Prostate gland (tissue), 2 donors: ENCODE data around the gene TTC33. TPM values are rescaled to one million over a fixed set of nuclear protein-coding genes. Genes with fewer than 3 reads are reported as not detected.

ENCODE experiments used
- DNase-seq: peaks from one replicate; pipeline ENCODE4 v3.0.0-alpha.2; 2019; ENCODE audit warnings: low spot score
- H3K27ac ChIP-seq, 2 donors: fragments of 200-600 bp; sonication (generic); 2 replicates each; pipeline ENCODE4 v1.5.1; 2017 to 2019
- H3K27me3 ChIP-seq: fragments of 200-600 bp; sonication (generic); replicated peaks from 2 replicates; pipeline ENCODE4 v1.5.1; 2019; ENCODE audit not compliant: insufficient read depth
- H3K36me3 ChIP-seq, 2 donors: fragments of 200-600 bp; sonication (generic); 1 replicate in 1 of 2; 2 replicates in 1 of 2; pipeline versions ENCODE4 v1.5.1 to v1.8.1; 2017 to 2019
- H3K4me1 ChIP-seq: fragments of 200-600 bp; sonication (generic); replicated peaks from 2 replicates; pipeline ENCODE4 v1.5.1; 2019
- H3K4me3 ChIP-seq, 2 donors: fragments of 200-600 bp; sonication (generic); 2 replicates each; pipeline ENCODE4 v1.5.1; 2017 to 2019
- H3K9me3 ChIP-seq: fragments of 200-600 bp; sonication (generic); 2 replicates; pipeline ENCODE4 v1.5.1; 2017
- POLR2A ChIP-seq: fragments of 450-650 bp; IDR thresholded peaks from one replicate; pipeline ENCODE4 v1.6.1; 2016; ENCODE audit warnings: antibody characterized with exemption, mild to moderate bottlenecking
- POLR2AphosphoS5 ChIP-seq: sonication (generic); formaldehyde crosslinking; IDR thresholded peaks from one replicate; pipeline ENCODE4 v1.6.1; 2017; ENCODE audit warnings: antibody characterized with exemption
- WGBS: methylation state at CpG from one replicate; pipeline ENCODE4 v1.1.5; 2018; 5-methylcytosine and 5-hydroxymethylcytosine counted together
- intact Hi-C: fragments of 100-400 bp; cut with DNase I; formaldehyde crosslinking; loops from one replicate; pipeline ENCODE4 v1.14.2; 2022
- total RNA-seq, 2 donors: library from RNA; depleted of rRNA; stranded (reverse); fragments of >200 nt; gene quantifications; one replicate each; pipeline ENCODE4 v1.1.0, GENCODE V29; 2016
- TF ChIP-seq, protein P1 (sequence below), 4 experiments: fragments of 200-600 bp in 2 of 4; fragments of 450-650 bp in 2 of 4; sonication (generic) in 2 of 4; IDR thresholded peaks; 1 replicate in 3 of 4; 2 replicates in 1 of 4; pipeline ENCODE4 v1.5.1; 2016 to 2019; ENCODE audit warnings: antibody characterized with exemption in 4 of 4, mild to moderate bottlenecking in 2 of 4, moderate library complexity in 2 of 4

Gene TTC33, protein sequence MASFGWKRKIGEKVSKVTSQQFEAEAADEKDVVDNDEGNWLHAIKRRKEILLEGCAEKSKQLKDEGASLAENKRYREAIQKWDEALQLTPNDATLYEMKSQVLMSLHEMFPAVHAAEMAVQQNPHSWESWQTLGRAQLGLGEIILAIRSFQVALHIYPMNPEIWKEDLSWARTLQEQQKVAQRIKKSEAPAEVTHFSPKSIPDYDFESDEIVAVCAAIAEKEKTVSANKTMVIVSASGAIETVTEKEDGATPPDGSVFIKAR
- 10 to 100 TPM; 11.9 to 17.6 TPM for total RNA-seq

DNA sequence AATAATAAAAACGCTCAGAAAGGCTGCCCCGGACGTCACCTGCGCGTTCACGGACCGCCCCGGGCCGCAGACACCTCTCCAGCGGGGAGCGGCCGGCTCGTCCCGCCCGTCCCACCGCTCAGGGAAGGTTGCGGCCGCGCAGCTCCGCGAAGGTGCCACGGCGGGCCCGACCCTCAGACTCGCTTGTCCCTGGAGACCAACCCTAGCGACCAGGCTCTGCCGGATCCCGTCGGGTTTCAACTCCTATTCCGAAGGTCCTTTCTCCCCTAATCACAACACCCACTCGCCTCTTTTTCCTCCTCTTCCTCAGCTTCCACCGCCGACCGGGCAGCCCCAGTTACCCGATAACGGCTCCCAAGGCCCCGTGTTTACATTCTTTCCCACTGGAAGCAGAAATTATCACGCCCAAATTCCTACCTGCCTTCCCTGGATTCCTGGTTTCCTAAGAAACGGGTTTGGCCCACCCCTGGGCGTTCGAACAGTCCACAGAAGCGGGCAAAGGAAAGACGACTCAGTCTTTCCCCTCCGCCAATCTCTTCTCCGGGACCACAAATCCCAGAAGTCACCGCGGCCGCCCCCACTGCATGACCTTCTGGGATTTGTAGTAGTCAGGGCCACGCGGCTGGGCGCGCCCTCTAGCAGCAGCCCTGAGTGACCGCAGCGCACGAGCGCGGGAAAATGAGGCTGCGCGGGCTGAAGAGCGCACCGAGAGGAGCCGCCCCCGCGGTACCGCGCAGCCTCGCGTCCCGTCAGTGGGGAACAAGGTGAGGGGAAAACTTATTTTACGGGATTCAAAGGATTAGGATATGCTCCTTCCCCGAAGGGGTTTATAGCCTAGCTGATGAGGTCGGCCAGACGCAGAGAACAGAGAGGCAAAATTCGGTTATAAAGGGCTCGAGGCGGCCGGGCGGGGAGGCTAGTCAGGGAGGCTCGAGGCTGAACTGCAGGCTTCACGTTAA, at the start of gene TTC33:
TSS of gene TTC33 (minus strand) at position 555 of the 959 bp plus-strand sequence. CDS start 8,943 bp downstream, outside the sequence.
- intact Hi-C loops = loop anchor here (1.0 to 5.0 kb wide), 3 partner anchors 42 to 127 kb away; no protein-coding TSS in a partner anchor
- 4% methylated on average over 80 of the region's 80 CpGs for WGBS

DNA sequence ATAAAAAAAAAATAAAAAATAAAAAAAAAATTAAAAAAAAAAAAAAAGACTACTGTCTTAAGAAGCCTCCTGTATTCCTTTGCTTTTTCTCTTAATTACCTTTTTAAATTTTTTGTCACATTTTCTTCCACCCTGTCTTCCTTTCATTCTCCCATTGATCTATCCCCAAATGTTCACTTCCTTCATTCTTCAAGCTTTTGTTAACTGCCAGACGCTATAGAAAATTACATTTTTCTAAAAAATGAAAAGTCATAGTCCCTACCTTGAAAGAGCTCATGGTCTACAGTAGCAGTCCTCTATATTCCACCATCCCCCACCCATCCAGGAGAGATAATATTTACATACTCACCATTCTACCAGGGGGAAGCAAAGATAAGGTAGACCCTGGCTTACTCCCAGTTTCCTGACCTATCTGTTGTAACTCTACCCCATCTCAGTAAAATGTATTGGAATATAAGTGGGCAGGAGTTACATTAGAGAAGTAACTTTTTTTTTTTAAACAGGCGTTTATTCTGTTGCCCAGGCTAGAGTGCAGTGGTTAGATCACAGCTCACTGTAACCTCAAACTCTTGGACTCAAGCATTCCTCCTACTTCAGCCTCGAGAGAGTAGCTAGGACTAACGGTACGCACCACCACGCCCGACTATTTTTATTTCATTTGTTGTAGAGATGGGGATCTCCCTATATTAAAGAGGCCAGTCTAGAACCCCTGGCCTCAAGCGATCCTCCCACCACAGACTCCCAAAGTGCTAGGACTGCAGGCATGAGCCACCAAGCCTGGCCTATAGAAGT, 46.2 kb upstream of the TTC33 start:
- intact Hi-C loops = no loop called here
- Histone ChIP-seq H3K36me3 (no peaks in the 10 kb centered on the region), H3K4me1 (no peaks in the 10 kb centered on the region), H3K9me3 (no peaks in the 10 kb centered on the region), H3K27me3 (no peaks in the 10 kb centered on the region), H3K4me3 (no peak overlapping the region), H3K27ac (no peak overlapping the region)
- TF ChIP-seq POLR2AphosphoS5 = no peak
- TF ChIP-seq, protein P1, sequence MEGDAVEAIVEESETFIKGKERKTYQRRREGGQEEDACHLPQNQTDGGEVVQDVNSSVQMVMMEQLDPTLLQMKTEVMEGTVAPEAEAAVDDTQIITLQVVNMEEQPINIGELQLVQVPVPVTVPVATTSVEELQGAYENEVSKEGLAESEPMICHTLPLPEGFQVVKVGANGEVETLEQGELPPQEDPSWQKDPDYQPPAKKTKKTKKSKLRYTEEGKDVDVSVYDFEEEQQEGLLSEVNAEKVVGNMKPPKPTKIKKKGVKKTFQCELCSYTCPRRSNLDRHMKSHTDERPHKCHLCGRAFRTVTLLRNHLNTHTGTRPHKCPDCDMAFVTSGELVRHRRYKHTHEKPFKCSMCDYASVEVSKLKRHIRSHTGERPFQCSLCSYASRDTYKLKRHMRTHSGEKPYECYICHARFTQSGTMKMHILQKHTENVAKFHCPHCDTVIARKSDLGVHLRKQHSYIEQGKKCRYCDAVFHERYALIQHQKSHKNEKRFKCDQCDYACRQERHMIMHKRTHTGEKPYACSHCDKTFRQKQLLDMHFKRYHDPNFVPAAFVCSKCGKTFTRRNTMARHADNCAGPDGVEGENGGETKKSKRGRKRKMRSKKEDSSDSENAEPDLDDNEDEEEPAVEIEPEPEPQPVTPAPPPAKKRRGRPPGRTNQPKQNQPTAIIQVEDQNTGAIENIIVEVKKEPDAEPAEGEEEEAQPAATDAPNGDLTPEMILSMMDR (IDR thresholded peaks at IDR 0.05) = no peak
- TF ChIP-seq POLR2A = no peak
- no peak for DNase-seq
- WGBS = 91% methylated on average over 8 of the region's 8 CpGs

More for the DNA sequence above, at the start of gene TTC33:
- H3K27ac ChIP-seq = peak within 1 kb of the TSS; percentile 94
- H3K36me3 ChIP-seq = no peaks in the 10 kb centered on the region
- peak within 1 kb of the TSS; percentile 77 to 86 for H3K4me3 ChIP-seq
- H3K27me3 ChIP-seq = no peaks in the 10 kb centered on the region
- TF ChIP-seq POLR2A = peak; percentile 40
- TF ChIP-seq, protein P1 (IDR thresholded peaks at IDR 0.05) = peak; percentile 55 to 76 (median 76)
- TF ChIP-seq POLR2AphosphoS5 = peak; percentile 95
- H3K4me1 ChIP-seq = no peaks in the 10 kb centered on the region
- peak; percentile 95 for DNase-seq
- H3K9me3 ChIP-seq = no peaks in the 10 kb centered on the region

DNA sequence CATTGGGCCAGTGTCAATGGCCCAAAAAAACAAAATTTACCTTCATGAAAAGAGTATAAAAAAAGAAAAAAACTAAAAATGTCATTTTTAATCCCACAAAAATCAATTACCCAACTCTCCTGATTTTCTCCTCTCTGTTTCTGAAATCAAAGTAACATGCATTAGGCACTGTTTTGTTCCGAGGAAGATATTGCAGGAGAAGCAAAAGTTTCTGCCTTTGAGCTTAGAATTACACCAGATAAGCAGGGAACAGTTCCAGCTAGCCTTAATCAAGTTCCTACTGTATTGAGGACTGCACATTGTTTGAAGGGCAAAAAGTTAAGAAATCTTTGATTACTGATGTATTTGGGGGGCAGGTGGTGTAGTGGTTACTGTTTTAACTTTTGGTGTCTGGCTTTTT, 43.5 kb upstream of the TTC33 start:
- H3K4me3 ChIP-seq = no peak overlapping the region
- no peak for DNase-seq
- H3K4me1 ChIP-seq = peaks cover 8% of the 10 kb centered on the region
- no peaks in the 10 kb centered on the region for H3K9me3 ChIP-seq
- TF ChIP-seq, protein P1 (IDR thresholded peaks at IDR 0.05) = no peak
- TF ChIP-seq POLR2A (no peak), POLR2AphosphoS5 (no peak)
- no peaks in the 10 kb centered on the region for H3K36me3 ChIP-seq
- H3K27me3 ChIP-seq = no peaks in the 10 kb centered on the region
- peak overlapping the region; percentile 94 to 97 for H3K27ac ChIP-seq
- WGBS = 44% methylated on average over 1 of the region's 1 CpG
- intact Hi-C loops = no loop called here

DNA sequence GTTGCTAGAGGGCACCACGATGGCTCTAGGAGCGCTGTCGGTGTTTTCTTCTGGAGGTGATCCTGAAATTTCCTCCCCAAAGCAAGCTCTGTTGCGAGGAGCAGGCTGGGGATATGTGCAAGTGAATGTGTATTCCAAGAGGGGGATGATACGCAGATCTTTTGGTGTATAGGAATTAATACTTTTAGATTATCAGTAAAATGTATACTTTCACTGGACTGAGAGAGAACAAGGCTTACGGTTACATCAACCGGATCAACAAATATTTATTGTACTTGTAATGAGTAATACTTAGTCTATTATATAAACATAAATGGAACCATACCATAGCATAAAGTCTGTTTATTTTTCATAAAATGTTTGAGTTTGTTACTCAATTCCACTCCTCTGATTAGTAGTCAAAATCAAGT, 43.0 kb upstream of the TTC33 start:
- Histone ChIP-seq H3K27ac (peak overlapping the region; percentile 94 to 97), H3K9me3 (no peaks in the 10 kb centered on the region), H3K36me3 (no peaks in the 10 kb centered on the region), H3K4me1 (peaks cover 8% of the 10 kb centered on the region), H3K27me3 (no peaks in the 10 kb centered on the region), H3K4me3 (peak overlapping the region; percentile 87 to 89)
- under 1% methylated on average over 7 of the region's 7 CpGs for WGBS
- intact Hi-C loops = no loop called here
- TF ChIP-seq, protein P1 (IDR thresholded peaks at IDR 0.05) = peak in 1 of 4 experiments; percentile 2
- no peak for TF ChIP-seq POLR2A
- no peak for DNase-seq
